ENCODE data around the gene MOBP. TPM values are rescaled to one million over a fixed set of nuclear protein-coding genes. Genes with fewer than 3 reads are reported as not detected.
"Not testable (repeated sequence)": the region's sequence is repeated elsewhere in the genome, so short reads cannot be mapped to it uniquely, and the experiment has no call there.

MOBP gene
- total RNA-seq, 1 donor from 2014 or later: not detected

- H3K4me3 ChIP-seq: no peak overlapping the region
- no peak overlapping the region for H3K27ac ChIP-seq
- no peaks in the 10 kb centered on the region for H3K4me1 ChIP-seq
- H3K36me3 ChIP-seq: no peaks in the 10 kb centered on the region
- intact Hi-C loops (cut with DNase I): no loop called here
- no peak for DNase-seq (ENCODE audit: low spot score in 2 of 2)
- no peaks in the 10 kb centered on the region for H3K9me3 ChIP-seq
- TF ChIP-seq CTCF (IDR thresholded peaks at IDR 0.05): no peak
- no peaks in the 10 kb centered on the region for H3K27me3 ChIP-seq
These were observed 11.3 kb upstream of the MOBP start for GRCh38 chr3:39456159-39456558.

- intact Hi-C loops (cut with DNase I): no loop called here
- no peak for DNase-seq (ENCODE audit: low spot score in 2 of 2)
These were observed 10.1 kb upstream of the MOBP start for GRCh38 chr3:39457361-39457760.

DNA sequence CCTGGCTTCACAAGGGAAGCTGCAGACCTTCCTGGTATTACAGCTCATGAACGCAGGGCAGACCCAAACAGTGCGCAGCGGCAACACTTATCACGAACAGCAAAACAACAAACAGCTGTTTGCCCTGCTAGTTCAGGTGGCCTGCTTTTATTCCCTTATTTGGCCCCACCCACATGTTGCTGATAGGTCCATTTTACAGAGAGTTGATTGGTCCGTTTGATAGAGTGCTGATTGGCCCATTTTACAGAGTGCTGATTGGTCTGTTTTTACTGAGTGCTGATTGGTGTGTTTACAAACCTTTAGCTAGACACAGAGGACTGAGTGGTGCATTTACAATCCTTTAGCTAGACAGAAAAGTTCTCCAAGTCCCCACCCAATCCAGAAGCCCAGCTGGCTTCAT is 8.9 kb upstream of the MOBP start:
- H3K27me3 ChIP-seq; H3K36me3 ChIP-seq; H3K27ac ChIP-seq; H3K9me3 ChIP-seq; DNase-seq (ENCODE audit: low spot score in 2 of 2); H3K4me1 ChIP-seq; intact Hi-C loops (cut with DNase I); H3K4me3 ChIP-seq: not testable (repeated sequence)

More at GRCh38 chr3:39457361-39457760, 10.1 kb upstream of the MOBP start:
- no peaks in the 10 kb centered on the region for H3K27me3 ChIP-seq
- no peak overlapping the region for H3K4me3 ChIP-seq
- H3K4me1 ChIP-seq: no peaks in the 10 kb centered on the region
- no peak for TF ChIP-seq CTCF (IDR thresholded peaks at IDR 0.05)
- no peaks in the 10 kb centered on the region for H3K9me3 ChIP-seq
- no peak overlapping the region for H3K27ac ChIP-seq
- H3K36me3 ChIP-seq: no peaks in the 10 kb centered on the region

- intact Hi-C loops (cut with DNase I): no loop called here
- H3K27me3 ChIP-seq: no peaks in the 10 kb centered on the region
- no peak overlapping the region for H3K4me3 ChIP-seq
- DNase-seq (ENCODE audit: low spot score in 2 of 2): no peak
- no peaks in the 10 kb centered on the region for H3K36me3 ChIP-seq
- no peak overlapping the region for H3K27ac ChIP-seq
- no peaks in the 10 kb centered on the region for H3K4me1 ChIP-seq
- no peak for TF ChIP-seq CTCF (IDR thresholded peaks at IDR 0.05)
- H3K9me3 ChIP-seq: no peaks in the 10 kb centered on the region
These were observed 6.8 kb upstream of the MOBP start for GRCh38 chr3:39460677-39461076.

GRCh38 chr3:39463269-39463668 is 4.2 kb upstream of the MOBP start:
- Histone ChIP-seq H3K27me3 (no peaks in the 10 kb centered on the region), H3K4me1 (no peaks in the 10 kb centered on the region), H3K27ac (no peak overlapping the region), H3K4me3 (no peak overlapping the region), H3K9me3 (no peaks in the 10 kb centered on the region), H3K36me3 (no peaks in the 10 kb centered on the region)
- TF ChIP-seq CTCF (IDR thresholded peaks at IDR 0.05): no peak
- intact Hi-C loops (cut with DNase I): no loop called here
- DNase-seq (ENCODE audit: low spot score in 2 of 2): no peak

- Histone ChIP-seq H3K4me1 (no peaks in the 10 kb centered on the region), H3K4me3 (no peak overlapping the region), H3K9me3 (no peaks in the 10 kb centered on the region), H3K36me3 (no peaks in the 10 kb centered on the region), H3K27ac (no peak overlapping the region), H3K27me3 (no peaks in the 10 kb centered on the region)
- TF ChIP-seq CTCF (IDR thresholded peaks at IDR 0.05): no peak
- intact Hi-C loops (cut with DNase I): no loop called here
- no peak for DNase-seq (ENCODE audit: low spot score in 2 of 2)
These were observed 492 bp upstream of the MOBP start for GRCh38 chr3:39466988-39467387.

All from ascending aorta (tissue), 2 donors.